ENCODE data around the gene PKD1.

DNA sequence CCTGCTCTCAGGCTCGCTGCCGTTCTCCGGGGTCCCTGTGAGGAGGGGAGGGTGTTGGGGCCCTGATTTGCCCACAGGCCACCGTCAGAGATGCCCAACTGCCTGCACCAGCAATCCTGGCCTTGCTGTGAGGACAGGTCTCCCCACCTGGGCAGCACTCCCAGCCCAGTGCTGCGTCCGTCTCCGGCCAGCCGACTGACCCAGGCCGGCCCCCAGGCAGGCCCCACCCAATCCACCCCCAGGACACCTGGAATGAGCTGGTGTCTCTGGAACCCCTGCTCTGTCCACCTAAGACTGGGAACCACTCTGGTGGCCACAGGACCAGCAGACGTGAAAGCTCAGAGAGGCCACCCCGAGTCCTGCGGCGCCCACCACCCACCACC, 20.1 kb downstream of the PKD1 start:
- TF ChIP-seq POLR2A (IDR thresholded peaks at IDR 0.05): no peak
- TF ChIP-seq, protein P1, sequence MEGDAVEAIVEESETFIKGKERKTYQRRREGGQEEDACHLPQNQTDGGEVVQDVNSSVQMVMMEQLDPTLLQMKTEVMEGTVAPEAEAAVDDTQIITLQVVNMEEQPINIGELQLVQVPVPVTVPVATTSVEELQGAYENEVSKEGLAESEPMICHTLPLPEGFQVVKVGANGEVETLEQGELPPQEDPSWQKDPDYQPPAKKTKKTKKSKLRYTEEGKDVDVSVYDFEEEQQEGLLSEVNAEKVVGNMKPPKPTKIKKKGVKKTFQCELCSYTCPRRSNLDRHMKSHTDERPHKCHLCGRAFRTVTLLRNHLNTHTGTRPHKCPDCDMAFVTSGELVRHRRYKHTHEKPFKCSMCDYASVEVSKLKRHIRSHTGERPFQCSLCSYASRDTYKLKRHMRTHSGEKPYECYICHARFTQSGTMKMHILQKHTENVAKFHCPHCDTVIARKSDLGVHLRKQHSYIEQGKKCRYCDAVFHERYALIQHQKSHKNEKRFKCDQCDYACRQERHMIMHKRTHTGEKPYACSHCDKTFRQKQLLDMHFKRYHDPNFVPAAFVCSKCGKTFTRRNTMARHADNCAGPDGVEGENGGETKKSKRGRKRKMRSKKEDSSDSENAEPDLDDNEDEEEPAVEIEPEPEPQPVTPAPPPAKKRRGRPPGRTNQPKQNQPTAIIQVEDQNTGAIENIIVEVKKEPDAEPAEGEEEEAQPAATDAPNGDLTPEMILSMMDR (IDR thresholded peaks at IDR 0.05): no peak

Measured in sigmoid colon (tissue), 3 donors.